ENCODE measurements around the gene IGFN1.
"Not testable (repeated sequence)": the region's sequence is repeated elsewhere in the genome, so short reads cannot be mapped to it uniquely, and the experiment has no call there.

Gene IGFN1

GRCh38 chr1:201217851-201218250 is 27.2 kb downstream of the IGFN1 start:
- DNase-seq (ENCODE audit: low read depth in 2 of 2), result no peak

GRCh38 chr1:201218409-201218808 is 27.8 kb downstream of the IGFN1 start:
- DNase-seq (ENCODE audit: low read depth in 2 of 2), result no peak

GRCh38 chr1:201219481-201220387 is 29.1 kb downstream of the IGFN1 start:
- DNase-seq (ENCODE audit: low read depth in 2 of 2), result no peak

- no peak for DNase-seq (ENCODE audit: low read depth in 2 of 2)
These were observed 29.7 kb downstream of the IGFN1 start for GRCh38 chr1:201220388-201220715.

- DNase-seq (ENCODE audit: low read depth in 2 of 2), result no peak
These were observed 30.7 kb downstream of the IGFN1 start for GRCh38 chr1:201221201-201221846.

GRCh38 chr1:201222125-201222524 is 31.5 kb downstream of the IGFN1 start:
- DNase-seq (ENCODE audit: low read depth in 2 of 2), result no peak

- DNase-seq (ENCODE audit: low read depth in 2 of 2), result no peak
These were observed 33.4 kb downstream of the IGFN1 start for GRCh38 chr1:201223852-201224665.

GRCh38 chr1:201224666-201225370 is 34.2 kb downstream of the IGFN1 start:
- DNase-seq (ENCODE audit: low read depth in 2 of 2), result no peak

- DNase-seq (ENCODE audit: low read depth in 2 of 2), result no peak
These were observed 35.5 kb downstream of the IGFN1 start for GRCh38 chr1:201226178-201226514.

- DNase-seq (ENCODE audit: low read depth in 2 of 2), result no peak
These were observed 36.4 kb downstream of the IGFN1 start for GRCh38 chr1:201226859-201227488.

- DNase-seq (ENCODE audit: low read depth in 2 of 2), result no peak
These were observed 37.7 kb downstream of the IGFN1 start for GRCh38 chr1:201228011-201228983.

- no peak for DNase-seq (ENCODE audit: low read depth in 2 of 2)
These were observed 38.5 kb downstream of the IGFN1 start for GRCh38 chr1:201229095-201229494.

GRCh38 chr1:201229771-201230635 is 39.4 kb downstream of the IGFN1 start:
- DNase-seq (ENCODE audit: low read depth in 2 of 2), result no peak

- DNase-seq (ENCODE audit: low read depth in 2 of 2), result no peak
These were observed 40.1 kb downstream of the IGFN1 start for GRCh38 chr1:201230676-201231075.

GRCh38 chr1:201239646-201240045 is 49.0 kb downstream of the IGFN1 start:
- not testable (repeated sequence) for DNase-seq (ENCODE audit: low read depth in 2 of 2)

GRCh38 chr1:201240171-201240570 is 49.5 kb downstream of the IGFN1 start:
- no peak for DNase-seq (ENCODE audit: low read depth in 2 of 2)

GRCh38 chr1:201241736-201242135 is 51.1 kb downstream of the IGFN1 start:
- no peak for DNase-seq (ENCODE audit: low read depth in 2 of 2)

GRCh38 chr1:201245082-201245481 is 54.5 kb downstream of the IGFN1 start:
- DNase-seq (ENCODE audit: low read depth in 2 of 2), result no peak
